ENCODE data around the gene SDCCAG8. TPM values are rescaled to one million over a fixed set of nuclear protein-coding genes. Genes with fewer than 3 reads are reported as not detected.

Gene SDCCAG8
- total RNA-seq, 1 experiment from 2014 or later, result 36.6 TPM

DNA sequence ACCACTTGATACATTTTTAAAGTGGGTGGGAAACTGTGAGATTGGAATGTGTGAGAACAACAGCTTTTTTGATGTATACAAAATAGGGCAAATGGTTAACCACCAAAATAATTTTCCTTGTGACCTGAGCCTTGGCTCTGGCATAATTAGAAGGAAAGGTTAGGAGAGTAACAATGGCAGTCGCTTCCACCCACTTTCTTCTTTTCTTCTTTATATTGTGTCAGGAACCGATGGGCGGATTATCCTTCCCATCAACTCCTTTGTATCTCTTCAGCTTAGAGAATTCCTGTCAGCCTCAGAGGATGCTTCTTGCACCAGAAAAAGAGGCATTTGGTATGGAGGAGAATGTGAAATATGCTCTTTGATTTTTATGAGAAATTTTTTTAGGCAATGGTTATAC lies 90.6 kb downstream of the SDCCAG8 start:
- H3K4me3 ChIP-seq (ENCODE audit: low read length), result no peak overlapping the region
- no peaks in the 10 kb centered on the region for H4K20me1 ChIP-seq (ENCODE audit: insufficient read depth, low read depth, low read length)
- no peaks in the 10 kb centered on the region for H3K36me3 ChIP-seq (ENCODE audit: insufficient read depth, low read length)
- no peaks in the 10 kb centered on the region for H3K9me3 ChIP-seq (ENCODE audit: low read length)
- H3K4me2 ChIP-seq (ENCODE audit: low read depth, low read length, poor library complexity, severe bottlenecking), result no peak overlapping the region
- peaks cover 6% of the 10 kb centered on the region; the same call in 1 of the 2 replicates for H3K4me1 ChIP-seq (ENCODE audit: low read length)
- DNase-seq, result no peak
- no peaks in the 10 kb centered on the region for H3K9me2 ChIP-seq (replicated peaks; ENCODE audit: insufficient read depth, low read length)
- H3K79me2 ChIP-seq (ENCODE audit: low read length), result no peaks in the 10 kb centered on the region
- no peak overlapping the region for H2AFZ ChIP-seq (ENCODE audit: low read length)
- no peak overlapping the region for H3K27ac ChIP-seq (ENCODE audit: low read length)
- H3K9ac ChIP-seq (ENCODE audit: low read length), result no peak overlapping the region
- no peaks in the 10 kb centered on the region for H3K27me3 ChIP-seq (ENCODE audit: low read length)

DNA sequence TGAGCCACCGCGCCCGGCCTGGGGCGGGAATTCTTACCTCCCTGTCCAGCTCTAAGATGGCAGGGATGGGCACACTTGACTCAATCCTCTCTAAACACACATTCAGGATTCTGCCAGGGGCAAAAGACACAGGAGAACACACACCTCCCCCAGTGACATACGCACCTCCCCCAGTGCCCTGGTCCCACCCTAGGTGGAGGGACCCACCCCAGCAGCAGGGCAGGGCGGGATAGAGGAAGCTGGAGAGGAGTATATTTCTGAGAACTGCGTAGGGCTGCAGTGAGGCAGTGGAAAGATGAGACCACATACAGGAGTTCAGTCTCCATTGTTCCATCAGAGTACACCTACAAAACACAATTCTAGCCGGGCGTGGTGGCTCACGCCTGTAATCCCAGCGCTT lies 92.5 kb downstream of the SDCCAG8 start:
- H3K9me2 ChIP-seq (replicated peaks; ENCODE audit: insufficient read depth, low read length), result no peaks in the 10 kb centered on the region
- H4K20me1 ChIP-seq (ENCODE audit: insufficient read depth, low read depth, low read length), result no peaks in the 10 kb centered on the region
- no peak overlapping the region for H3K4me3 ChIP-seq (ENCODE audit: low read length)
- H3K9me3 ChIP-seq (ENCODE audit: low read length), result no peaks in the 10 kb centered on the region
- DNase-seq, result no peak
- no peak overlapping the region for H3K9ac ChIP-seq (ENCODE audit: low read length)
- H3K27me3 ChIP-seq (ENCODE audit: low read length), result no peaks in the 10 kb centered on the region
- no peaks in the 10 kb centered on the region for H3K79me2 ChIP-seq (ENCODE audit: low read length)
- H3K36me3 ChIP-seq (ENCODE audit: insufficient read depth, low read length), result no peaks in the 10 kb centered on the region
- H3K27ac ChIP-seq (ENCODE audit: low read length), result no peak overlapping the region
- H3K4me1 ChIP-seq (ENCODE audit: low read length), result peaks cover 3% of the 10 kb centered on the region; the same call in 1 of the 2 replicates
- no peak overlapping the region for H2AFZ ChIP-seq (ENCODE audit: low read length)
- no peak overlapping the region for H3K4me2 ChIP-seq (ENCODE audit: low read depth, low read length, poor library complexity, severe bottlenecking)

DNA sequence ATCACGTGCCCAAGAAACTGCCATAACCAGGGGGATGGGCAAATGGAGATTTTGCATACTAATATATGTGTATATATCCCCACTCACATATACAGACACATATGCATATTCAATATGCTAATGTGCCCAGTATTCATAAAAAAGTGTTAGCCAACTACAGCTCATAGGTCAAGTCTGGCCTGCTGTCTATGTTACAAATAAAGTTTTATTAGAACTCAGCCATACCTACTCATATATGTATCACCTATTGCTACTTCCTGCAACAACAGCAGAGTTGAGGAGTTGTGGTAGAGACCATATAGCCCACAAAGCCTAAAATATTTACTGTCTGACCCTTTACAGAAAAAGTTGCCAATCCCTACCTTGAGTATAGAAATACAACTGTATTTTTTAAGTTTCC lies 93.3 kb downstream of the SDCCAG8 start:
- no peaks in the 10 kb centered on the region for H3K9me3 ChIP-seq (ENCODE audit: low read length)
- H3K4me2 ChIP-seq (ENCODE audit: low read depth, low read length, poor library complexity, severe bottlenecking), result no peak overlapping the region
- H3K9me2 ChIP-seq (replicated peaks; ENCODE audit: insufficient read depth, low read length), result no peaks in the 10 kb centered on the region
- H3K79me2 ChIP-seq (ENCODE audit: low read length), result no peaks in the 10 kb centered on the region
- no peak overlapping the region for H3K9ac ChIP-seq (ENCODE audit: low read length)
- H4K20me1 ChIP-seq (ENCODE audit: insufficient read depth, low read depth, low read length), result no peaks in the 10 kb centered on the region
- H3K27ac ChIP-seq (ENCODE audit: low read length), result no peak overlapping the region
- H3K4me1 ChIP-seq (ENCODE audit: low read length), result peaks cover 4% of the 10 kb centered on the region
- no peaks in the 10 kb centered on the region for H3K27me3 ChIP-seq (ENCODE audit: low read length)
- no peak overlapping the region for H2AFZ ChIP-seq (ENCODE audit: low read length)
- no peaks in the 10 kb centered on the region for H3K36me3 ChIP-seq (ENCODE audit: insufficient read depth, low read length)
- no peak for DNase-seq
- no peak overlapping the region for H3K4me3 ChIP-seq (ENCODE audit: low read length)

DNA sequence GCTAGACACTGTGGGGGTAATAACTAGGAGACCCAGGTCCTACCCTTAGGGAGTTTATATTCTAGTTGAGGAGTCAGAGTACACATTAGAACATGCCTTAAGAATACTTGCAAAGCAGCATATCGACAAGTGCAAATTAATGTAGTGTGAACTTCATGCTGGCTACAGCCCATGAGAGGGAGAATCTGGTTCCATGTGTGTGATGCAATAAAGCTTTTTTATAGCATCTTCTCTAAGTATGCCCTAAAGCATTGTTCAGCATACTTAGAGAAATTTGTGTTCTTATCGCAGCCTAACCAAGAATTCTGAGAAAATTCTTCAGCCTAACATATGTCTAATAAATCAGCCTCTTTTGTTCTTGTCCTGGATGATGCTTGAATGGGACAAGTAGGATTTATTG lies 95.5 kb downstream of the SDCCAG8 start:
- Histone ChIP-seq H3K9ac (ENCODE audit: low read length) (no peak overlapping the region), H3K36me3 (ENCODE audit: insufficient read depth, low read length) (no peaks in the 10 kb centered on the region), H3K4me3 (ENCODE audit: low read length) (no peak overlapping the region), H3K9me3 (ENCODE audit: low read length) (no peaks in the 10 kb centered on the region), H3K79me2 (ENCODE audit: low read length) (no peaks in the 10 kb centered on the region), H3K27me3 (ENCODE audit: low read length) (no peaks in the 10 kb centered on the region), H2AFZ (ENCODE audit: low read length) (no peak overlapping the region), H4K20me1 (ENCODE audit: insufficient read depth, low read depth, low read length) (no peaks in the 10 kb centered on the region), H3K4me2 (ENCODE audit: low read depth, low read length, poor library complexity, severe bottlenecking) (no peak overlapping the region), H3K9me2 (replicated peaks; ENCODE audit: insufficient read depth, low read length) (no peaks in the 10 kb centered on the region), H3K4me1 (ENCODE audit: low read length) (peaks cover 5% of the 10 kb centered on the region; the same call in 1 of the 2 replicates), H3K27ac (ENCODE audit: low read length) (no peak overlapping the region)
- no peak for DNase-seq

DNA sequence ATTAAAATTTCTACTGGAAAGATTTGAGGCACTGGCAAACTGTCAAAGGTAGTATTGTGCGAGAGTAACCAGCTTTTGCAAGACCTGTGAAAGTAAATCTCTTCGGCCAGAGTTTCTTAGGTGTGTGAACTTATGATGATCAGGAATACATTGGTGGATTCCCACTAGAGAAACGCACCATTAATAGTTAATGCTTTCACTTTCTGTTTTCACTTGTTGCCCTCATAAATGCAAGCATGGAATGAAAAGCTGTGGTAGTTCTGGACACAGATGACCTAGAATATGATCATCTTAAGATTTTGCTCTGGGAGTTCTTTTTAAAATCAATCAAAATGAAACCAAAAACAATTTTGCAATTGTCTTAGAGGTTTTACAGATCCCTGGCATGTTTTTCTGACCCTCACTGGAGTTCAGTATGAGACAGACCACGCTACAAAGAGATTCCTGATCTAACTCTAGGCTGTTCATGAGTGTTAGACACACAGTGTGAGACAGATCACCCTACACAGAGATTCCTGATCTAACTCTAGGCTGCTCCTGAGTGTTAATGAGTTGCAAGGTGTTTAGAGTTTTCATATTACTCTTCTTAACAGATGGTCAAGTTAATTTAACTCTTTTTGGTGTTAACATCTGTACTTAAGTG lies 98.8 kb downstream of the SDCCAG8 start:
- DNase-seq, result no peak
- H3K4me1 ChIP-seq (ENCODE audit: low read length), result peaks cover 5% of the 10 kb centered on the region; the same call in 1 of the 2 replicates
- H3K79me2 ChIP-seq (ENCODE audit: low read length), result no peaks in the 10 kb centered on the region
- H2AFZ ChIP-seq (ENCODE audit: low read length), result no peak overlapping the region
- no peaks in the 10 kb centered on the region for H3K9me3 ChIP-seq (ENCODE audit: low read length)
- no peak overlapping the region for H3K27ac ChIP-seq (ENCODE audit: low read length)
- no peak overlapping the region for H3K9ac ChIP-seq (ENCODE audit: low read length)
- no peaks in the 10 kb centered on the region for H3K27me3 ChIP-seq (ENCODE audit: low read length)
- no peaks in the 10 kb centered on the region for H4K20me1 ChIP-seq (ENCODE audit: insufficient read depth, low read depth, low read length)
- H3K36me3 ChIP-seq (ENCODE audit: insufficient read depth, low read length), result no peaks in the 10 kb centered on the region
- no peaks in the 10 kb centered on the region for H3K9me2 ChIP-seq (replicated peaks; ENCODE audit: insufficient read depth, low read length)
- no peak overlapping the region for H3K4me2 ChIP-seq (ENCODE audit: low read depth, low read length, poor library complexity, severe bottlenecking)
- H3K4me3 ChIP-seq (ENCODE audit: low read length), result no peak overlapping the region

DNA sequence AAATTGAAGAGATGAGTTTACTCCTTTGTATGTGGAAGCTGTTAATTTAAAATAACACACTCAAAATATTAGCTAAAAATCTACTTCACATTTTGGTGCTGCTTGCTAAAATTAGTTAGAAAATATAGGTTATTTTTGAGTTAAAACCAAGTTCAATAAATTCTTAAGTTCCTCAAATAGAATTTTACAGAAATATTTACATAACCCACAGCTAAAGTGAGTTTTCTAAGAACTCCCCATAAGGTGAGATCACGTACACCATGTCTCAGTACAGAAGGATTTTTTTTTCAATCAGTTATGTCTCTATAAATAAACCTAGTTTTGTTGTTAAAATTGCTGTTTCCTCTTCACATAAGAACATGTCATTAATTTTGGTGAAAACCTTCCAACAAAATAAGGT lies 108.0 kb downstream of the SDCCAG8 start:
- H3K27me3 ChIP-seq (ENCODE audit: low read length), result no peaks in the 10 kb centered on the region
- H3K79me2 ChIP-seq (ENCODE audit: low read length), result no peaks in the 10 kb centered on the region
- no peak overlapping the region for H3K9ac ChIP-seq (ENCODE audit: low read length)
- no peak overlapping the region for H3K4me3 ChIP-seq (ENCODE audit: low read length)
- H3K27ac ChIP-seq (ENCODE audit: low read length), result no peak overlapping the region
- H3K9me3 ChIP-seq (ENCODE audit: low read length), result no peaks in the 10 kb centered on the region
- no peaks in the 10 kb centered on the region for H3K9me2 ChIP-seq (replicated peaks; ENCODE audit: insufficient read depth, low read length)
- DNase-seq, result no peak
- H3K4me2 ChIP-seq (ENCODE audit: low read depth, low read length, poor library complexity, severe bottlenecking), result no peak overlapping the region
- no peaks in the 10 kb centered on the region for H3K36me3 ChIP-seq (ENCODE audit: insufficient read depth, low read length)
- H4K20me1 ChIP-seq (ENCODE audit: insufficient read depth, low read depth, low read length), result no peaks in the 10 kb centered on the region
- no peak overlapping the region for H2AFZ ChIP-seq (ENCODE audit: low read length)
- H3K4me1 ChIP-seq (ENCODE audit: low read length), result peaks cover 14% of the 10 kb centered on the region

DNA sequence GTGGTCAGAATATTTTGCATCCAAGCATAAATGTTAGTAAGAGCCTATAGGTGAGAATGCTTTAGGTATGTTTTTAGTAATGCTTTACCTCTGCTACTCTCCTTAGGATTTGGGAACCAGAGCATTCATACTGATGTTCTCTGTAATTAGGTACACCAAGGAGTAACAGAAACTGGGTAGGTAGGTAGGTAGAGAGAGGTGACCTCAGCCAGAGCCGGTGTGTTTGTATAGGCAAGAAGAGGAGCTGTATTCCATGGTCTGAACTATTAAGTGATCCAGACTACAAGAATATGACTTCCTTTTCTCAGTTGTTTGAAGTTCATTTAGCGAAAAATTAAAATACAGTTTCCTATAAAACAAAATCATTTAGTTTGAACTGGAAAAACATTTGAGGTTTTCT lies 108.5 kb downstream of the SDCCAG8 start:
- Histone ChIP-seq H3K4me1 (ENCODE audit: low read length) (peaks cover 14% of the 10 kb centered on the region), H3K27me3 (ENCODE audit: low read length) (no peaks in the 10 kb centered on the region), H2AFZ (ENCODE audit: low read length) (no peak overlapping the region), H3K4me2 (ENCODE audit: low read depth, low read length, poor library complexity, severe bottlenecking) (no peak overlapping the region), H3K36me3 (ENCODE audit: insufficient read depth, low read length) (no peaks in the 10 kb centered on the region), H3K9me2 (replicated peaks; ENCODE audit: insufficient read depth, low read length) (no peaks in the 10 kb centered on the region), H3K9me3 (ENCODE audit: low read length) (no peaks in the 10 kb centered on the region), H3K4me3 (ENCODE audit: low read length) (no peak overlapping the region), H3K27ac (ENCODE audit: low read length) (no peak overlapping the region), H3K79me2 (ENCODE audit: low read length) (no peaks in the 10 kb centered on the region), H4K20me1 (ENCODE audit: insufficient read depth, low read depth, low read length) (no peaks in the 10 kb centered on the region), H3K9ac (ENCODE audit: low read length) (no peak overlapping the region)
- DNase-seq, result no peak

DNA sequence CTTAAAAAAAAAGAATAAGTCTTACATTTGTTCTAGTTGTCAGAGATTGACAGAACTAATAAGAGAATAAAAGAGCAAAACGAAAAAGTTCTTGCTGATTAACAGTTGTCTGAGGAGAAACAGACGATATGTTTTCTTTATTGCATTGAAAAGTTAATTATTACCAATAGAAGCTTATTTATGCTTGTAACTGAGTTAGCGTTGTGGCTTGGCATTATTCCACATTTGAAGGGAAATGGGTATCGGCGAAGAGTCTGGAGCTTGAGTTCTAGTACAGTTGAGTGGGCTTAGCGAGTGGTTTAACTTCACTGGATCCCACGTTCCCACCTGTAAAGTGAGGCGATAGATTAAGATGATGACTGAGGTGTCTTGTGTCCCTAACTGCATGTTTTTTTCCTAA lies 109.0 kb downstream of the SDCCAG8 start:
- Histone ChIP-seq H2AFZ (ENCODE audit: low read length) (no peak overlapping the region), H3K4me2 (ENCODE audit: low read depth, low read length, poor library complexity, severe bottlenecking) (no peak overlapping the region), H3K9me3 (ENCODE audit: low read length) (no peaks in the 10 kb centered on the region), H3K79me2 (ENCODE audit: low read length) (no peaks in the 10 kb centered on the region), H3K27ac (ENCODE audit: low read length) (no peak overlapping the region), H3K9me2 (replicated peaks; ENCODE audit: insufficient read depth, low read length) (no peaks in the 10 kb centered on the region), H4K20me1 (ENCODE audit: insufficient read depth, low read depth, low read length) (no peaks in the 10 kb centered on the region), H3K4me1 (ENCODE audit: low read length) (peaks cover 14% of the 10 kb centered on the region), H3K9ac (ENCODE audit: low read length) (no peak overlapping the region), H3K27me3 (ENCODE audit: low read length) (no peaks in the 10 kb centered on the region), H3K36me3 (ENCODE audit: insufficient read depth, low read length) (no peaks in the 10 kb centered on the region), H3K4me3 (ENCODE audit: low read length) (no peak overlapping the region)
- no peak for DNase-seq

Measured in Karpas-422 (cell line).